Measurements from ENCODE around the gene CACNA2D1. TPM values are rescaled to one million over a fixed set of nuclear protein-coding genes. Genes with fewer than 3 reads are reported as not detected.

The CACNA2D1 gene
- total RNA-seq, 1 experiment from 2014 or later = 0.77 TPM

- Histone ChIP-seq H3K27me3 (ENCODE audit: low read length) (no peaks in the 10 kb centered on the region), H3K9me2 (replicated peaks; ENCODE audit: low read length) (no peaks in the 10 kb centered on the region), H3F3A (ENCODE audit: low read length, unreplicated experiment) (no peaks in the 10 kb centered on the region), H3K9ac (ENCODE audit: low read length) (no peak overlapping the region), H3K36me3 (ENCODE audit: low read depth, low read length) (no peaks in the 10 kb centered on the region), H3K27ac (ENCODE audit: low read length) (no peak overlapping the region), H3K4me2 (ENCODE audit: low read length) (no peak overlapping the region), H4K20me1 (ENCODE audit: low read length) (no peaks in the 10 kb centered on the region), H3K9me3 (ENCODE audit: low read length) (no peaks in the 10 kb centered on the region), H3K4me1 (ENCODE audit: insufficient read depth, low read length) (no peaks in the 10 kb centered on the region), H3K79me2 (ENCODE audit: low read length) (no peaks in the 10 kb centered on the region), H3K4me3 (ENCODE audit: low read length) (no peak overlapping the region), H2AFZ (ENCODE audit: low read length) (no peak overlapping the region)
- intact Hi-C loops (cut with micrococcal nuclease) = no loop called here
- ATAC-seq = no peak
- no peak for TF ChIP-seq EZH2phosphoT487 (IDR thresholded peaks at IDR 0.05; ENCODE audit: borderline replicate concordance, low read length)
- no peak for TF ChIP-seq EZH2 (IDR thresholded peaks at IDR 0.05; ENCODE audit: low read length, unreplicated experiment)
- TF ChIP-seq CTCF (conservative IDR thresholded peaks at IDR 0.05; ENCODE audit: low read depth, low read length) = no peak
- POLR2A ChIA-PET (ENCODE audit: unreplicated experiment) = no interaction called here
- no peak for DNase-seq
- BruUV-seq (replicated peaks) = no TSS peak
- CTCF ChIA-PET = no interaction called here
These were observed 456.7 kb downstream of the CACNA2D1 start for GRCh38 chr7:81986723-81987470.

- Histone ChIP-seq H3K27ac (ENCODE audit: low read length) (no peak overlapping the region), H3K9ac (ENCODE audit: low read length) (no peak overlapping the region), H3K36me3 (ENCODE audit: low read depth, low read length) (no peaks in the 10 kb centered on the region), H3K9me2 (replicated peaks; ENCODE audit: low read length) (no peaks in the 10 kb centered on the region), H3F3A (ENCODE audit: low read length, unreplicated experiment) (no peaks in the 10 kb centered on the region), H3K4me3 (ENCODE audit: low read length) (no peak overlapping the region), H3K4me1 (ENCODE audit: insufficient read depth, low read length) (no peaks in the 10 kb centered on the region), H3K9me3 (ENCODE audit: low read length) (no peaks in the 10 kb centered on the region), H3K4me2 (ENCODE audit: low read length) (no peak overlapping the region), H3K27me3 (ENCODE audit: low read length) (no peaks in the 10 kb centered on the region), H2AFZ (ENCODE audit: low read length) (no peak overlapping the region), H3K79me2 (ENCODE audit: low read length) (no peaks in the 10 kb centered on the region), H4K20me1 (ENCODE audit: low read length) (no peaks in the 10 kb centered on the region)
- POLR2A ChIA-PET (ENCODE audit: unreplicated experiment) = interaction anchor here (0.5 kb wide), 1 partner anchor 29 kb away, joined by 3 read pairs; no protein-coding TSS in a partner anchor
- no peak for ATAC-seq
- CTCF ChIA-PET = no interaction called here
- no TSS peak for BruUV-seq (replicated peaks)
- no peak for DNase-seq
- intact Hi-C loops (cut with micrococcal nuclease) = no loop called here
- TF ChIP-seq EZH2 (IDR thresholded peaks at IDR 0.05; ENCODE audit: low read length, unreplicated experiment) (no peak), EZH2phosphoT487 (IDR thresholded peaks at IDR 0.05; ENCODE audit: borderline replicate concordance, low read length) (no peak), CTCF (conservative IDR thresholded peaks at IDR 0.05; ENCODE audit: low read depth, low read length) (no peak)
These were observed 460.2 kb downstream of the CACNA2D1 start for GRCh38 chr7:81983406-81983805.

GRCh38 chr7:81973117-81973516 is 470.5 kb downstream of the CACNA2D1 start:
- DNase-seq = no peak
- no peak overlapping the region for H3K4me2 ChIP-seq (ENCODE audit: low read length)
- ChIA-PET POLR2A (ENCODE audit: unreplicated experiment) (no interaction called here), CTCF (no interaction called here)
- H4K20me1 ChIP-seq (ENCODE audit: low read length) = no peaks in the 10 kb centered on the region
- ATAC-seq = no peak
- H3K9me3 ChIP-seq (ENCODE audit: low read length) = no peaks in the 10 kb centered on the region
- no peaks in the 10 kb centered on the region for H3K4me1 ChIP-seq (ENCODE audit: insufficient read depth, low read length)
- no peaks in the 10 kb centered on the region for H3F3A ChIP-seq (ENCODE audit: low read length, unreplicated experiment)
- TF ChIP-seq EZH2 (IDR thresholded peaks at IDR 0.05; ENCODE audit: low read length, unreplicated experiment) (no peak), CTCF (conservative IDR thresholded peaks at IDR 0.05; ENCODE audit: low read depth, low read length) (no peak), EZH2phosphoT487 (IDR thresholded peaks at IDR 0.05; ENCODE audit: borderline replicate concordance, low read length) (no peak)
- intact Hi-C loops (cut with micrococcal nuclease) = loop anchor here (2.0 kb wide), 1 partner anchor 38 kb away; no protein-coding TSS in a partner anchor
- no peak overlapping the region for H3K4me3 ChIP-seq (ENCODE audit: low read length)
- H3K27ac ChIP-seq (ENCODE audit: low read length) = no peak overlapping the region
- H3K9me2 ChIP-seq (replicated peaks; ENCODE audit: low read length) = no peaks in the 10 kb centered on the region
- no peaks in the 10 kb centered on the region for H3K79me2 ChIP-seq (ENCODE audit: low read length)
- no TSS peak for BruUV-seq (replicated peaks)
- no peak overlapping the region for H2AFZ ChIP-seq (ENCODE audit: low read length)
- H3K9ac ChIP-seq (ENCODE audit: low read length) = no peak overlapping the region
- H3K36me3 ChIP-seq (ENCODE audit: low read depth, low read length) = no peaks in the 10 kb centered on the region
- H3K27me3 ChIP-seq (ENCODE audit: low read length) = 0 out of 2 replicates have a peak, but pooled peaks cover 6% of the 10 kb centered on the region

All from PC-3 (cell line).